WTC11 (cell line): ENCODE results near the gene ABCC11. TPM values are rescaled to one million over a fixed set of nuclear protein-coding genes. Genes with fewer than 3 reads are reported as not detected.

Experiments
- ATAC-seq: fragments of 200-7000 bp; cut with Tn5 transposase; 2 replicates; pipeline ENCODE4 v1.10.0; 2021; ENCODE audit warnings: mild to moderate bottlenecking, moderate library complexity
- CTCF ChIA-PET: fragments of 300-600 bp; sonication (Branson Sonifier 250); formaldehyde crosslinking; loops from one replicate; lab custom pipeline; 2021; ENCODE audit warnings: antibody characterized with exemption; lab: Charles Lee
- POLR2A ChIA-PET: fragments of 350-600 bp; sonication (Branson Sonifier 250); formaldehyde crosslinking; loops from one replicate; lab custom pipeline; 2021; ENCODE audit warnings: antibody characterized with exemption; lab: Charles Lee
- DNase-seq: peaks from one replicate; pipeline ENCODE4 v3.0.0; 2021; ENCODE audit warnings: low spot score
- H3K27ac Mint-ChIP-seq: 2 replicates; pipeline ENCODE4 v1.8.0; 2021; ENCODE audit warnings: mixed read lengths
- H3K27me3 Mint-ChIP-seq: 2 replicates; pipeline ENCODE4 v1.8.0; 2021; ENCODE audit warnings: low read depth, mild to moderate bottlenecking, moderate library complexity, mixed read lengths
- H3K36me3 Mint-ChIP-seq: 2 replicates; pipeline ENCODE4 v1.8.0; 2021; ENCODE audit warnings: mixed read lengths
- H3K4me1 Mint-ChIP-seq: 2 replicates; pipeline ENCODE4 v1.8.0; 2022; ENCODE audit warnings: mixed read lengths
- H3K4me3 Mint-ChIP-seq: 2 replicates; pipeline ENCODE4 v1.8.0; 2021; ENCODE audit warnings: mild to moderate bottlenecking, moderate library complexity, mixed read lengths
- H3K9me3 Mint-ChIP-seq: 2 replicates; pipeline ENCODE4 v1.8.0; 2021; ENCODE audit warnings: mixed read lengths
- HMGA2 ChIP-seq: fragments of 250-450 bp; sonication (Bioruptor Pico); IDR thresholded peaks from 2 replicates; pipeline ENCODE4 v1.4.0; 2021; ENCODE audit warnings: mild to moderate bottlenecking, moderate library complexity
- MAX ChIP-seq: sonication (generic); formaldehyde crosslinking; IDR thresholded peaks from 2 replicates; pipeline ENCODE4 v1.8.0; 2022; ENCODE audit warnings: mild to moderate bottlenecking, missing genetic modification reagents
- TP53 ChIP-seq: sonication (generic); formaldehyde crosslinking; IDR thresholded peaks from 2 replicates; pipeline ENCODE4 v1.8.1; 2023; ENCODE audit warnings: mild to moderate bottlenecking, missing genetic modification reagents
- USF1 ChIP-seq: sonication (generic); formaldehyde crosslinking; IDR thresholded peaks from 2 replicates; pipeline ENCODE4 v1.8.0; 2022; ENCODE audit warnings: mild to moderate bottlenecking, missing genetic modification reagents
- ZNF219 ChIP-seq: sonication (generic); formaldehyde crosslinking; IDR thresholded peaks from 2 replicates; pipeline ENCODE4 v1.8.0; 2023; ENCODE audit warnings: missing genetic modification reagents, mild to moderate bottlenecking, borderline replicate concordance
- ZNF512 ChIP-seq: sonication (generic); formaldehyde crosslinking; IDR thresholded peaks from 2 replicates; pipeline ENCODE4 v1.8.1; 2022; ENCODE audit warnings: missing genetic modification reagents, borderline replicate concordance
- ZSCAN18 ChIP-seq: fragments of 250-450 bp; sonication (Bioruptor Pico); IDR thresholded peaks from 2 replicates; pipeline ENCODE4 v2.1.2; 2022; ENCODE audit warnings: mild to moderate bottlenecking, moderate library complexity
- total RNA-seq: library from RNA; stranded (reverse); gene quantifications from 3 replicates; pipeline ENCODE4 v1.2.3, GENCODE V29; 2021
- TF ChIP-seq, protein P1 (sequence below): fragments of 250-450 bp; sonication (Bioruptor Pico); IDR thresholded peaks from 2 replicates; pipeline ENCODE4 v1.9.0; 2021; ENCODE audit warnings: mild to moderate bottlenecking
- TF ChIP-seq, protein P2 (sequence below): sonication (generic); formaldehyde crosslinking; conservative IDR thresholded peaks from 2 replicates; pipeline ENCODE4 v1.8.1; 2023; ENCODE audit warnings: mild to moderate bottlenecking, low read depth, missing genetic modification reagents, moderate library complexity
- TF ChIP-seq, protein P3 (sequence below): sonication (generic); formaldehyde crosslinking; IDR thresholded peaks from 2 replicates; pipeline ENCODE4 v1.8.0; 2023; ENCODE audit warnings: mild to moderate bottlenecking, missing genetic modification reagents

Gene ABCC11
- total RNA-seq, 1 experiment from 2014 or later, result not detected

GRCh38 chr16:48250520-48251278, 3.4 kb upstream of the ABCC11 start:
- no peaks in the 10 kb centered on the region for H3K27me3 Mint-ChIP-seq
- H3K9me3 Mint-ChIP-seq, result no peaks in the 10 kb centered on the region
- ChIA-PET CTCF (interaction anchor here (1.2 to 1.4 kb wide), 2 partner anchors 19 to 372 kb away, joined by 3 to 4 read pairs; no protein-coding TSS in a partner anchor), POLR2A (no interaction called here)
- DNase-seq (no peak), ATAC-seq (no peak)
- H3K36me3 Mint-ChIP-seq, result peaks cover 5% of the 10 kb centered on the region
- no peak overlapping the region for H3K4me3 Mint-ChIP-seq
- no peak for TF ChIP-seq TP53 (CRISPR knock-in tag)
- no peak for TF ChIP-seq HMGA2 (CRISPR knock-in tag)
- TF ChIP-seq, protein P1, sequence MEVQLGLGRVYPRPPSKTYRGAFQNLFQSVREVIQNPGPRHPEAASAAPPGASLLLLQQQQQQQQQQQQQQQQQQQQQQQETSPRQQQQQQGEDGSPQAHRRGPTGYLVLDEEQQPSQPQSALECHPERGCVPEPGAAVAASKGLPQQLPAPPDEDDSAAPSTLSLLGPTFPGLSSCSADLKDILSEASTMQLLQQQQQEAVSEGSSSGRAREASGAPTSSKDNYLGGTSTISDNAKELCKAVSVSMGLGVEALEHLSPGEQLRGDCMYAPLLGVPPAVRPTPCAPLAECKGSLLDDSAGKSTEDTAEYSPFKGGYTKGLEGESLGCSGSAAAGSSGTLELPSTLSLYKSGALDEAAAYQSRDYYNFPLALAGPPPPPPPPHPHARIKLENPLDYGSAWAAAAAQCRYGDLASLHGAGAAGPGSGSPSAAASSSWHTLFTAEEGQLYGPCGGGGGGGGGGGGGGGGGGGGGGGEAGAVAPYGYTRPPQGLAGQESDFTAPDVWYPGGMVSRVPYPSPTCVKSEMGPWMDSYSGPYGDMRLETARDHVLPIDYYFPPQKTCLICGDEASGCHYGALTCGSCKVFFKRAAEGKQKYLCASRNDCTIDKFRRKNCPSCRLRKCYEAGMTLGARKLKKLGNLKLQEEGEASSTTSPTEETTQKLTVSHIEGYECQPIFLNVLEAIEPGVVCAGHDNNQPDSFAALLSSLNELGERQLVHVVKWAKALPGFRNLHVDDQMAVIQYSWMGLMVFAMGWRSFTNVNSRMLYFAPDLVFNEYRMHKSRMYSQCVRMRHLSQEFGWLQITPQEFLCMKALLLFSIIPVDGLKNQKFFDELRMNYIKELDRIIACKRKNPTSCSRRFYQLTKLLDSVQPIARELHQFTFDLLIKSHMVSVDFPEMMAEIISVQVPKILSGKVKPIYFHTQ, result no peak
- TF ChIP-seq ZSCAN18, result no peak
- TF ChIP-seq ZNF512 (CRISPR knock-in tag), result no peak
- H3K27ac Mint-ChIP-seq, result no peak overlapping the region
- H3K4me1 Mint-ChIP-seq, result no peaks in the 10 kb centered on the region; the same call in 1 of the 2 replicates

DNA sequence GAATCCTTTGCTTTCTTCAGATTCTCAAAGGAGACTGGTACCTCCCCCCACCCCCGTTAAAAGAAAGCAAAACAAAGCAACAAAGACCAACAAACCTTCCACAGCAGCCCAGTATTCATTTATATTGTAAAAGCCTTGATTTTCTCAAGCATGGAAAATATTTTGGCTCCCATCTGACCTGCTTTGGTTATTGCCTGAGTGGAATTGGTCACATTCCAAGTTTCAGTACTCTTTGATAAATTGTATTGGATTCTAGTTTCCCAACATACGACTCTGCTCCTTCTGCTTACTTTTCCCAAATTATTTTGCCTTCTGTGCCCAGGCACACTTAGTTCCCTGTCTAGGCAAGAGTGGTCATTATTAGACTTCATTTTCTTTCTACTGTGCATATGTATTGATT, 1.3 kb downstream of the ABCC11 start:
- TF ChIP-seq, protein P2, sequence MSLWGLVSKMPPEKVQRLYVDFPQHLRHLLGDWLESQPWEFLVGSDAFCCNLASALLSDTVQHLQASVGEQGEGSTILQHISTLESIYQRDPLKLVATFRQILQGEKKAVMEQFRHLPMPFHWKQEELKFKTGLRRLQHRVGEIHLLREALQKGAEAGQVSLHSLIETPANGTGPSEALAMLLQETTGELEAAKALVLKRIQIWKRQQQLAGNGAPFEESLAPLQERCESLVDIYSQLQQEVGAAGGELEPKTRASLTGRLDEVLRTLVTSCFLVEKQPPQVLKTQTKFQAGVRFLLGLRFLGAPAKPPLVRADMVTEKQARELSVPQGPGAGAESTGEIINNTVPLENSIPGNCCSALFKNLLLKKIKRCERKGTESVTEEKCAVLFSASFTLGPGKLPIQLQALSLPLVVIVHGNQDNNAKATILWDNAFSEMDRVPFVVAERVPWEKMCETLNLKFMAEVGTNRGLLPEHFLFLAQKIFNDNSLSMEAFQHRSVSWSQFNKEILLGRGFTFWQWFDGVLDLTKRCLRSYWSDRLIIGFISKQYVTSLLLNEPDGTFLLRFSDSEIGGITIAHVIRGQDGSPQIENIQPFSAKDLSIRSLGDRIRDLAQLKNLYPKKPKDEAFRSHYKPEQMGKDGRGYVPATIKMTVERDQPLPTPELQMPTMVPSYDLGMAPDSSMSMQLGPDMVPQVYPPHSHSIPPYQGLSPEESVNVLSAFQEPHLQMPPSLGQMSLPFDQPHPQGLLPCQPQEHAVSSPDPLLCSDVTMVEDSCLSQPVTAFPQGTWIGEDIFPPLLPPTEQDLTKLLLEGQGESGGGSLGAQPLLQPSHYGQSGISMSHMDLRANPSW, result no peak
- TF ChIP-seq ZNF219 (CRISPR knock-in tag), result no peak
- TF ChIP-seq USF1 (CRISPR knock-in tag), result no peak
- TF ChIP-seq MAX (CRISPR knock-in tag), result no peak
- TF ChIP-seq, protein P3, sequence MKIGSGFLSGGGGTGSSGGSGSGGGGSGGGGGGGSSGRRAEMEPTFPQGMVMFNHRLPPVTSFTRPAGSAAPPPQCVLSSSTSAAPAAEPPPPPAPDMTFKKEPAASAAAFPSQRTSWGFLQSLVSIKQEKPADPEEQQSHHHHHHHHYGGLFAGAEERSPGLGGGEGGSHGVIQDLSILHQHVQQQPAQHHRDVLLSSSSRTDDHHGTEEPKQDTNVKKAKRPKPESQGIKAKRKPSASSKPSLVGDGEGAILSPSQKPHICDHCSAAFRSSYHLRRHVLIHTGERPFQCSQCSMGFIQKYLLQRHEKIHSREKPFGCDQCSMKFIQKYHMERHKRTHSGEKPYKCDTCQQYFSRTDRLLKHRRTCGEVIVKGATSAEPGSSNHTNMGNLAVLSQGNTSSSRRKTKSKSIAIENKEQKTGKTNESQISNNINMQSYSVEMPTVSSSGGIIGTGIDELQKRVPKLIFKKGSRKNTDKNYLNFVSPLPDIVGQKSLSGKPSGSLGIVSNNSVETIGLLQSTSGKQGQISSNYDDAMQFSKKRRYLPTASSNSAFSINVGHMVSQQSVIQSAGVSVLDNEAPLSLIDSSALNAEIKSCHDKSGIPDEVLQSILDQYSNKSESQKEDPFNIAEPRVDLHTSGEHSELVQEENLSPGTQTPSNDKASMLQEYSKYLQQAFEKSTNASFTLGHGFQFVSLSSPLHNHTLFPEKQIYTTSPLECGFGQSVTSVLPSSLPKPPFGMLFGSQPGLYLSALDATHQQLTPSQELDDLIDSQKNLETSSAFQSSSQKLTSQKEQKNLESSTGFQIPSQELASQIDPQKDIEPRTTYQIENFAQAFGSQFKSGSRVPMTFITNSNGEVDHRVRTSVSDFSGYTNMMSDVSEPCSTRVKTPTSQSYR, result no peak
- peaks cover 12% of the 10 kb centered on the region for H3K4me1 Mint-ChIP-seq
- no peak for ATAC-seq
- no peaks in the 10 kb centered on the region for H3K27me3 Mint-ChIP-seq
- 0 out of 2 replicates have a peak overlapping the region, but pooled peaks have one; percentile 2 for H3K4me3 Mint-ChIP-seq
- peaks cover 4% of the 10 kb centered on the region for H3K9me3 Mint-ChIP-seq
- no peak overlapping the region for H3K27ac Mint-ChIP-seq
- DNase-seq, result no peak
- no peaks in the 10 kb centered on the region for H3K36me3 Mint-ChIP-seq
- ChIA-PET CTCF (no interaction called here), POLR2A (no interaction called here)
